Measurements from ENCODE around the gene TPSG1. TPM values are rescaled to one million over a fixed set of nuclear protein-coding genes. Genes with fewer than 3 reads are reported as not detected.
A peak's percentile ranks its signal among the peaks of the same experiment; 100 is the strongest.

The TPSG1 gene
- total and polyA plus RNA-seq, 7 donors, result 1.4 to 73.9 (median 40.7) TPM; not detected in 3

GRCh38 chr16:1182950-1183907, 41.8 kb downstream of the TPSG1 start:
- Histone ChIP-seq H3K36me3 (peaks cover 0 to 9% (median 2%) of the 10 kb centered on the region in 4 donors), H3K27ac (peak overlapping the region; percentile 89 to 98 (median 96)), H3K4me1 (peaks cover 0 to 79% (median 73%) of the 10 kb centered on the region in 4 donors), H3K27me3 (no peaks in the 10 kb centered on the region), H3K4me3 (peak overlapping the region in 3 of 4 donors; percentile 13 to 29 (median 27)), H3K9me3 (no peaks in the 10 kb centered on the region)
- intact Hi-C loops (cut with DNase I), result loop anchor here (1.0 kb wide), 1 partner anchor 30 kb away; the partner anchor contains the start of gene CACNA1H
- TF ChIP-seq CTCF (IDR thresholded peaks at IDR 0.05) (no peak), EP300 (IDR thresholded peaks at IDR 0.05) (peak in 2 of 4 donors; percentile 5 to 7), POLR2AphosphoS5 (IDR thresholded peaks at IDR 0.05) (peak in 3 of 4 donors; percentile 14 to 57 (median 18)), POLR2A (IDR thresholded peaks at IDR 0.05) (no peak)
- DNase-seq, result peak; percentile 90
- WGBS, 2 donors, result 56 to 60% methylated on average over 45 of the region's 45 CpGs

GRCh38 chr16:1182316-1182671, 42.8 kb downstream of the TPSG1 start:
- DNase-seq, result peak; percentile 94
- Histone ChIP-seq H3K9me3 (no peaks in the 10 kb centered on the region), H3K27ac (peak overlapping the region; percentile 89 to 98 (median 96)), H3K4me1 (peaks cover 0 to 85% (median 80%) of the 10 kb centered on the region in 4 donors), H3K36me3 (peaks cover 0 to 9% (median 2%) of the 10 kb centered on the region in 4 donors), H3K4me3 (peak overlapping the region in 3 of 4 donors; percentile 13 to 29 (median 27)), H3K27me3 (no peaks in the 10 kb centered on the region)
- intact Hi-C loops (cut with DNase I), result loop anchor here (1.0 kb wide), 1 partner anchor 29 kb away; the partner anchor contains the start of gene CACNA1H
- WGBS, 2 donors, result 8 to 31% methylated on average over 19 of the region's 19 CpGs
- TF ChIP-seq POLR2AphosphoS5 (IDR thresholded peaks at IDR 0.05) (peak; percentile 30 to 71 (median 63)), POLR2A (IDR thresholded peaks at IDR 0.05) (peak in 1 of 2 donors; percentile 15), EP300 (IDR thresholded peaks at IDR 0.05) (peak in 2 of 4 donors; percentile 60 to 68), CTCF (IDR thresholded peaks at IDR 0.05) (no peak)

GRCh38 chr16:1181404-1182315, 43.4 kb downstream of the TPSG1 start:
- peak overlapping the region in 3 of 4 donors; percentile 13 to 29 (median 27) for H3K4me3 ChIP-seq
- TF ChIP-seq CTCF (IDR thresholded peaks at IDR 0.05) (no peak), POLR2A (IDR thresholded peaks at IDR 0.05) (no peak), POLR2AphosphoS5 (IDR thresholded peaks at IDR 0.05) (no peak), EP300 (IDR thresholded peaks at IDR 0.05) (no peak)
- peak overlapping the region; percentile 89 to 98 (median 96) for H3K27ac ChIP-seq
- intact Hi-C loops (cut with DNase I), result loop anchor here (1.0 kb wide), 1 partner anchor 28 kb away; the partner anchor contains the start of gene CACNA1H
- peaks cover 0 to 8% (median 2%) of the 10 kb centered on the region in 4 donors for H3K36me3 ChIP-seq
- WGBS, 2 donors, result 53 to 62% methylated on average over 39 of the region's 39 CpGs
- no peaks in the 10 kb centered on the region for H3K9me3 ChIP-seq
- peaks cover 0 to 87% (median 86%) of the 10 kb centered on the region in 4 donors for H3K4me1 ChIP-seq
- no peak for DNase-seq
- no peaks in the 10 kb centered on the region for H3K27me3 ChIP-seq
